Measurements from ENCODE around the gene TC2N.

TC2N gene

DNA sequence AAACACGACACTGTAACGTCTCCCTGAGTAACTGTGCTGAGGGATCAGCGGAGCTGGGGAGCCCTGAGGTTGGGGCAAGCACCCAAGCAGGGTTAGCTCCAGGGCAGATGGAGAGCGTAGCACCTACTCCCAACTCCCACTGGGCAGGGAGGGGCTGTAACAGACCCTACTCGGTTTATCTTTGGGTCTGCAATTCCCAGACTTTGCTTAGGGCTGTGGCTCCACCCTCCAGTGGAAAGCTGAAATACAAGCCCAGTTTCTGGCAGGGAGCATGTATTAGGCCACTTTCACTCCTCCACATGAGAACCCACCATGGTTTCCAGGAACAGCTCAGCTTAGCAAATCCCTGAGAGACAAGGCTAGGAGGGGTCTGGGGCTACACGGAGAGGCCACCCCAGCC, 17.3 kb upstream of the TC2N start:
- Histone ChIP-seq H3K9me3 (no peaks in the 10 kb centered on the region), H3K27me3 (no peaks in the 10 kb centered on the region), H3K36me3 (peaks cover 16 to 28% (median 24%) of the 10 kb centered on the region in 3 donors), H3K27ac (peak overlapping the region; percentile 25 to 89), H3K4me1 (peaks cover 0 to 62% (median 37%) of the 10 kb centered on the region in 4 donors), H3K4me3 (no peak overlapping the region)
- intact Hi-C loops (cut with DNase I; ENCODE audit: low total_unique reads), result no loop called here
- TF ChIP-seq, protein P1, sequence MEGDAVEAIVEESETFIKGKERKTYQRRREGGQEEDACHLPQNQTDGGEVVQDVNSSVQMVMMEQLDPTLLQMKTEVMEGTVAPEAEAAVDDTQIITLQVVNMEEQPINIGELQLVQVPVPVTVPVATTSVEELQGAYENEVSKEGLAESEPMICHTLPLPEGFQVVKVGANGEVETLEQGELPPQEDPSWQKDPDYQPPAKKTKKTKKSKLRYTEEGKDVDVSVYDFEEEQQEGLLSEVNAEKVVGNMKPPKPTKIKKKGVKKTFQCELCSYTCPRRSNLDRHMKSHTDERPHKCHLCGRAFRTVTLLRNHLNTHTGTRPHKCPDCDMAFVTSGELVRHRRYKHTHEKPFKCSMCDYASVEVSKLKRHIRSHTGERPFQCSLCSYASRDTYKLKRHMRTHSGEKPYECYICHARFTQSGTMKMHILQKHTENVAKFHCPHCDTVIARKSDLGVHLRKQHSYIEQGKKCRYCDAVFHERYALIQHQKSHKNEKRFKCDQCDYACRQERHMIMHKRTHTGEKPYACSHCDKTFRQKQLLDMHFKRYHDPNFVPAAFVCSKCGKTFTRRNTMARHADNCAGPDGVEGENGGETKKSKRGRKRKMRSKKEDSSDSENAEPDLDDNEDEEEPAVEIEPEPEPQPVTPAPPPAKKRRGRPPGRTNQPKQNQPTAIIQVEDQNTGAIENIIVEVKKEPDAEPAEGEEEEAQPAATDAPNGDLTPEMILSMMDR (IDR thresholded peaks at IDR 0.05), result no peak
- DNase-seq, result no peak

DNA sequence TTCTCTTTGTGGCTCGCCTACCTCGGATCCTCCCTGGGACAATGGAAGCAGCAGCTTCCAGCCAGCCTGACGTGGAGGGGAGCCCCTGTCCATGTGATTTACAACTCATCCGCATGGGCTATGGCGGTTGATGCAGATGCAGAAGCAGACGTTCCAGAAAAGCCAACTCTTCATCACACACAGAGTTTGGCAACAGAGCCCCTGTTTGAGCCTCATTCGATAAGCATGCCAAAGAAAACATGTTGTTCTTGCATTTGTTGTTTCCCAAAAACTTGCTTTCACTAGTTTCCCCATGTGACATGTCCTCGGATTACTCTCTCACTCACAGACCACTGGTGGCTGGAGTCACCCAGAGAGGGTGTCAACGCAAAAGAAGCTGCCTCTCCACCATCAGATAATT, 16.4 kb upstream of the TC2N start:
- Histone ChIP-seq H3K4me1 (peaks cover 0 to 52% (median 29%) of the 10 kb centered on the region in 4 donors), H3K27me3 (no peaks in the 10 kb centered on the region), H3K27ac (peak overlapping the region; percentile 25 to 89), H3K4me3 (no peak overlapping the region), H3K9me3 (no peaks in the 10 kb centered on the region), H3K36me3 (peaks cover 22 to 33% (median 26%) of the 10 kb centered on the region in 3 donors)
- intact Hi-C loops (cut with DNase I; ENCODE audit: low total_unique reads), result no loop called here
- TF ChIP-seq, protein P1 (IDR thresholded peaks at IDR 0.05), result no peak
- DNase-seq, result peak; percentile 81 to 88

DNA sequence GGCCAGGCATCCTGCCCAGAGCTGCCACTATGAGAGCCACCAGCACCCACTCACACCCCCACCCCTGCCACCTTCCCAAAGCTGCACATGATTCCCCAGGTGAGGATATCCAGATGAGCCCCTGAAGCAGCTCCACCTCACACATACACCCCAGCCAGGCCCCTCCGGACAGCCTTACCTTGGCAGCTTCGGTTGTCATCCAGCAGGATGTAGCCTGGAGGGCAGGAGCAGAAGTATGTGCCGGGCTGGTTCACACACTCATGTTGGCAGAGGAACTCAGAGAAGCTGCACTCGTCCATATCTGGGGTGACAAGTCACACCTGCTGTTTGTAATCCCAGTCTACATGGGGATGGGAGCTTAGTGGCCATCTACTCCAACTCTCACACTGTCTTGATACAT, 15.4 kb upstream of the TC2N start:
- H3K9me3 ChIP-seq, result no peaks in the 10 kb centered on the region
- H3K27me3 ChIP-seq, result no peaks in the 10 kb centered on the region
- H3K27ac ChIP-seq, result peak overlapping the region; percentile 10 to 89
- intact Hi-C loops (cut with DNase I; ENCODE audit: low total_unique reads), result no loop called here
- H3K4me3 ChIP-seq, result no peak overlapping the region
- DNase-seq, result no peak
- TF ChIP-seq, protein P1 (IDR thresholded peaks at IDR 0.05), result no peak
- H3K36me3 ChIP-seq, result peaks cover 25 to 38% (median 36%) of the 10 kb centered on the region in 3 donors
- peaks cover 0 to 47% (median 26%) of the 10 kb centered on the region in 4 donors for H3K4me1 ChIP-seq

DNA sequence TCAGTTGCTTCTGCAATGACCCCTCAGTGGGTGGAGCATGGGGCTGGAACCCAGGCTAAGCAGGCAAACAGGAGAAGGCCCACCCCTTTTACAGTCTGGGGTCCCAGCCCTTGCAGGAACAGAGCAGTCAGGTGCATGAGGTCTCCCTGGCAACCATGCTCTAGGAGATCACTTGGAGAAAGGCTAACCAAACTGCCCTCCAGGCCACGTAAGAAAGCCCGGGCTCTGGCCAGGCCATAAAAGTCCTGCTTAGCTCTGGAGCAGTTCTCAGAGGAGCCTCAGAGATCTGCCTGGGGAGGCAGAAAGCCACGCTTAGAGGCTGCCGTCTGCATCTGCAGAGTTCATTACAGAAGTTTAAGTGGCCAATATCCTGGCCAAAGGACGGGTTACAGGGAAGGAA, 15.0 kb upstream of the TC2N start:
- Histone ChIP-seq H3K36me3 (peaks cover 29 to 41% (median 40%) of the 10 kb centered on the region in 3 donors), H3K27ac (peak overlapping the region; percentile 10 to 89), H3K4me1 (peaks cover 0 to 47% (median 26%) of the 10 kb centered on the region in 4 donors), H3K27me3 (no peaks in the 10 kb centered on the region), H3K9me3 (no peaks in the 10 kb centered on the region), H3K4me3 (no peak overlapping the region)
- TF ChIP-seq, protein P1 (IDR thresholded peaks at IDR 0.05), result no peak
- no peak for DNase-seq
- intact Hi-C loops (cut with DNase I; ENCODE audit: low total_unique reads), result no loop called here

DNA sequence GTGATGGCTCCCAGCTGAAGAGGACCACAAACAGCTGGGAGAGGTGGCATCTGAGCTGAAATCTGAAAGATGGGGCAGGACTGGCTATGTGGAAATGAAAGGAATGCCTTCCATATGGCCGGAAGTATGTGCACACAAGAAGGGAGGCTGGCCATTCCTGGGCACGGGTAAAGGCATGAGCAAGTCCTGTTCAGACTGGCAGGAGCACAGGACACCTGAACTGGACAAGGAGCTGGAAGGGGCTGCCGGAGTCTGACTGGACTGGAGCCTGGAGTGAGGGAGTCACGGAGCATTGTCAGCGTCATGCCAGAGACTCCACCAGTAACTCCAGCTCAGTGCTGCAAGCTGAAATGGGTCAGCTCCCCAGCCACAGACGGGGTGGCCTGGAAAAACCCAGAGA, 11.9 kb upstream of the TC2N start:
- Histone ChIP-seq H3K27ac (no peak overlapping the region), H3K4me1 (peaks cover 0 to 19% (median 12%) of the 10 kb centered on the region in 4 donors), H3K36me3 (peaks cover 56 to 71% (median 62%) of the 10 kb centered on the region in 3 donors), H3K27me3 (no peaks in the 10 kb centered on the region), H3K9me3 (no peaks in the 10 kb centered on the region), H3K4me3 (no peak overlapping the region)
- no peak for DNase-seq
- intact Hi-C loops (cut with DNase I; ENCODE audit: low total_unique reads), result no loop called here
- TF ChIP-seq, protein P1 (IDR thresholded peaks at IDR 0.05), result no peak

DNA sequence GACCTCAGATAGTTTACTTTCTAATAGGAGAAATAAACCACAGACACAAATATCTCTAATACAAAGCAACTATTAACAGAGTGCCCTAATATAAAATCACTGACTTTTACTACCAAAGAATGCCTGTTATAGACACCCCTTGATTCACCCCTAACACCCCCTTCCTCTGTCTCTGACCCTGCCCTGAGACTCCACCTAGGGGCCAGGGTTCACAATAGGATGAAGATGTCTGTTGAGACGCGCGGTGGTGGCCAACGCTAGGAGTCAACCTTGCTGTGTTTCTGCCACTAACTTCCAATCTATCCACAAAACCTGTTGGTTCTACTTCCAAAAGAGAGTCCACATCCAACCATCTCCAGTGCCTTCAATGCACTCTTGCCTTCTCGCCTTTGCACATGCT, 10.9 kb upstream of the TC2N start:
- Histone ChIP-seq H3K9me3 (no peaks in the 10 kb centered on the region), H3K4me3 (no peak overlapping the region), H3K36me3 (peaks cover 56 to 80% (median 66%) of the 10 kb centered on the region in 3 donors), H3K4me1 (peaks cover 0 to 21% (median 11%) of the 10 kb centered on the region in 4 donors), H3K27me3 (no peaks in the 10 kb centered on the region), H3K27ac (no peak overlapping the region)
- peak in 1 of 2 donors; percentile 23 for DNase-seq
- TF ChIP-seq, protein P1 (IDR thresholded peaks at IDR 0.05), result no peak
- intact Hi-C loops (cut with DNase I; ENCODE audit: low total_unique reads), result no loop called here
